Smooth muscle cell (in vitro differentiated cells): Measurements from ENCODE around the gene ADAP2. TPM values are rescaled to one million over a fixed set of nuclear protein-coding genes. Genes with fewer than 3 reads are reported as not detected.
"Not testable (repeated sequence)": the region's sequence is repeated elsewhere in the genome, so short reads cannot be mapped to it uniquely, and the experiment has no call there.

ENCODE experiments used
- DNase-seq: peaks from one replicate; lab custom pipeline; 2025; ENCODE audit not compliant: unreplicated experiment; lab: John Stamatoyannopoulos, UW
- H2AFZ ChIP-seq: fragments of 200-600 bp; sonication (generic); 2 replicates; pipeline ENCODE4 v1.6.0; 2016; ENCODE audit warnings: antibody characterized with exemption, low read depth, mild to moderate bottlenecking
- H3F3A ChIP-seq: fragments of 200-600 bp; sonication (generic); 2 replicates; pipeline ENCODE4 v1.6.0; 2017; ENCODE audit warnings: antibody characterized with exemption, low read depth
- H3K27ac ChIP-seq: fragments of 200-600 bp; sonication (generic); 2 replicates; pipeline ENCODE4 v1.5.1; 2016; ENCODE audit warnings: low read depth, mild to moderate bottlenecking
- H3K27me3 ChIP-seq: fragments of 200-600 bp; sonication (generic); 2 replicates; pipeline ENCODE4 v1.6.1; 2016; ENCODE audit warnings: low read depth, mild to moderate bottlenecking
- H3K36me3 ChIP-seq: fragments of 200-600 bp; sonication (generic); 2 replicates; pipeline ENCODE4 v1.5.1; 2016; ENCODE audit warnings: low read depth
- H3K4me1 ChIP-seq: fragments of 200-600 bp; sonication (generic); 2 replicates; pipeline ENCODE4 v1.5.1; 2016; ENCODE audit warnings: low read depth
- H3K4me2 ChIP-seq: fragments of 200-600 bp; sonication (generic); 2 replicates; pipeline ENCODE4 v1.6.0; 2016; ENCODE audit warnings: mild to moderate bottlenecking
- H3K4me3 ChIP-seq: fragments of 200-600 bp; sonication (generic); 2 replicates; pipeline ENCODE4 v1.5.1; 2016; ENCODE audit warnings: mild to moderate bottlenecking
- H3K79me2 ChIP-seq: fragments of 200-600 bp; sonication (generic); 2 replicates; pipeline ENCODE4 v1.6.0; 2016; ENCODE audit warnings: low read depth, mild to moderate bottlenecking
- H3K9ac ChIP-seq: fragments of 200-600 bp; sonication (generic); 2 replicates; pipeline ENCODE4 v1.6.0; 2016; ENCODE audit warnings: low read depth
- H3K9me3 ChIP-seq: fragments of 200-600 bp; sonication (generic); replicated peaks from 2 replicates; pipeline ENCODE4 v1.5.1; 2016; ENCODE audit warnings: low read depth
- H4K20me1 ChIP-seq: fragments of 200-600 bp; sonication (generic); 2 replicates; pipeline ENCODE4 v1.6.0; 2016; ENCODE audit warnings: low read depth
- CTCF ChIP-seq: fragments of 200-600 bp; sonication (generic); IDR thresholded peaks from 2 replicates; pipeline ENCODE4 v1.5.1; 2017; ENCODE audit warnings: borderline replicate concordance, mild to moderate bottlenecking, antibody characterized with exemption; ENCODE audit not compliant: insufficient read depth, poor library complexity, severe bottlenecking
- WGBS: methylation state at CpG from one replicate; pipeline ENCODE4 v1.1.7; 2016; ENCODE audit warnings: low lambda C conversion rate; 5-methylcytosine and 5-hydroxymethylcytosine counted together
- polyA plus RNA-seq: library from polyadenylated mRNA; unstranded; fragments of >200 nt; fragmentation: Nextera tagmentation; extraction: Ambion mirVana; gene quantifications from 2 replicates; pipeline ENCODE4 v1.2.1, GENCODE V29; 2016
- total RNA-seq: library from RNA; depleted of rRNA; stranded (reverse); fragments of >200 nt; gene quantifications from 2 replicates; pipeline ENCODE4 v1.2.3, GENCODE V29; 2014

Gene ADAP2
- total and polyA plus RNA-seq, 2 experiments from 2014 or later, result 0.13 to 0.43 TPM

GRCh38 chr17:30926516-30926915, 4.8 kb downstream of the ADAP2 start:
- Histone ChIP-seq H3K79me2 (no peaks in the 10 kb centered on the region), H3K27ac (no peak overlapping the region), H3K36me3 (no peaks in the 10 kb centered on the region), H3K4me3 (no peak overlapping the region), H3K4me2 (no peak overlapping the region), H3K27me3 (peaks cover 33% of the 10 kb centered on the region), H3K4me1 (no peaks in the 10 kb centered on the region), H4K20me1 (no peaks in the 10 kb centered on the region), H3K9me3 (no peaks in the 10 kb centered on the region), H2AFZ (no peak overlapping the region), H3F3A (no peaks in the 10 kb centered on the region), H3K9ac (no peak overlapping the region)
- no peak for DNase-seq
- TF ChIP-seq CTCF, result no peak
- WGBS, result 85% methylated on average over 6 of the region's 6 CpGs

GRCh38 chr17:30927756-30928155, 6.0 kb downstream of the ADAP2 start:
- Histone ChIP-seq H3K9me3 (no peaks in the 10 kb centered on the region), H3K9ac (no peak overlapping the region), H3K4me2 (no peak overlapping the region), H3K36me3 (no peaks in the 10 kb centered on the region), H3K27me3 (peaks cover 21% of the 10 kb centered on the region), H4K20me1 (no peaks in the 10 kb centered on the region), H3F3A (no peaks in the 10 kb centered on the region), H2AFZ (no peak overlapping the region), H3K27ac (no peak overlapping the region), H3K4me1 (no peaks in the 10 kb centered on the region), H3K4me3 (no peak overlapping the region), H3K79me2 (no peaks in the 10 kb centered on the region)
- 90% methylated on average over 5 of the region's 5 CpGs for WGBS
- no peak for DNase-seq
- TF ChIP-seq CTCF, result no peak

- H3K27ac ChIP-seq, result no peak overlapping the region
- H3K9me3 ChIP-seq, result no peaks in the 10 kb centered on the region
- H3F3A ChIP-seq, result no peaks in the 10 kb centered on the region
- no peak for DNase-seq
- WGBS, result 95% methylated on average over 3 of the region's 3 CpGs
- H4K20me1 ChIP-seq, result no peaks in the 10 kb centered on the region
- TF ChIP-seq CTCF, result no peak
- H3K4me2 ChIP-seq, result no peak overlapping the region
- H3K36me3 ChIP-seq, result no peaks in the 10 kb centered on the region
- H3K4me1 ChIP-seq, result no peaks in the 10 kb centered on the region
- no peak overlapping the region for H3K9ac ChIP-seq
- no peaks in the 10 kb centered on the region for H3K79me2 ChIP-seq
- peaks cover 13% of the 10 kb centered on the region for H3K27me3 ChIP-seq
- no peak overlapping the region for H2AFZ ChIP-seq
- no peak overlapping the region for H3K4me3 ChIP-seq
Observed at GRCh38 chr17:30928584-30928983, 6.8 kb downstream of the ADAP2 start.

GRCh38 chr17:30929081-30929633, 7.4 kb downstream of the ADAP2 start:
- DNase-seq, result no peak
- Histone ChIP-seq H3K27ac (no peak overlapping the region), H3K4me2 (no peak overlapping the region), H3K9ac (no peak overlapping the region), H3K4me1 (no peaks in the 10 kb centered on the region), H4K20me1 (no peaks in the 10 kb centered on the region), H2AFZ (no peak overlapping the region), H3K79me2 (no peaks in the 10 kb centered on the region), H3K9me3 (no peaks in the 10 kb centered on the region), H3K4me3 (no peak overlapping the region), H3K27me3 (peaks cover 7% of the 10 kb centered on the region), H3K36me3 (no peaks in the 10 kb centered on the region), H3F3A (no peaks in the 10 kb centered on the region)
- no peak for TF ChIP-seq CTCF
- 77% methylated on average over 8 of the region's 8 CpGs for WGBS

- not testable (repeated sequence) for H3F3A ChIP-seq, DNase-seq, H3K9me3 ChIP-seq, H3K27me3 ChIP-seq, H3K4me3 ChIP-seq, H3K4me2 ChIP-seq, H4K20me1 ChIP-seq, H3K9ac ChIP-seq, H2AFZ ChIP-seq, H3K27ac ChIP-seq, H3K4me1 ChIP-seq, H3K79me2 ChIP-seq, H3K36me3 ChIP-seq
- 98% methylated on average over 3 of the region's 3 CpGs for WGBS
Observed at GRCh38 chr17:30929861-30930260, 8.1 kb downstream of the ADAP2 start.
